Naive thymus-derived CD4-positive, alpha-beta T cell (primary cell): Measurements from ENCODE around the gene MBOAT1. TPM values are rescaled to one million over a fixed set of nuclear protein-coding genes. Genes with fewer than 3 reads are reported as not detected.

Experiments used
- ATAC-seq: fragments of 150-1000 bp; cut with Tn5 transposase; 2 replicates; pipeline ENCODE4 v1.10.0; 2021; ENCODE audit warnings: mild to moderate bottlenecking, moderate library complexity
- CTCF ChIA-PET: fragments of 350-600 bp; sonication (Branson Sonifier 250); formaldehyde crosslinking; loops from one replicate; lab custom pipeline; 2021; ENCODE audit warnings: antibody characterized with exemption; lab: Charles Lee
- POLR2A ChIA-PET: fragments of 350-600 bp; sonication (Branson Sonifier 250); formaldehyde crosslinking; loops from one replicate; lab custom pipeline; 2021; ENCODE audit warnings: antibody characterized with exemption, inconsistent platforms; lab: Charles Lee
- DNase-seq, 9 donors: peaks; one replicate each; pipeline versions ENCODE4 v3.0.0 to v3.0.0-alpha.2; 2020 to 2022; ENCODE audit warnings: mixed read lengths in 1 of 9
- H3K27ac ChIP-seq: one replicate; pipeline ENCODE4 v1.7.0; 2013; ENCODE audit warnings: mild to moderate bottlenecking, low read depth, low read length, moderate library complexity
- H3K27me3 ChIP-seq, 2 donors: one replicate each; pipeline ENCODE4 v1.7.0; 2013; ENCODE audit warnings: low read length in 2 of 2, mild to moderate bottlenecking in 2 of 2, moderate library complexity in 2 of 2; ENCODE audit not compliant: control insufficient read depth in 2 of 2, insufficient read depth in 2 of 2
- H3K36me3 ChIP-seq, 3 experiments: 1 replicate in 2 of 3; 2 replicates in 1 of 3; pipeline ENCODE4 v1.7.0; 2013; ENCODE audit warnings: low read length in 3 of 3, mild to moderate bottlenecking in 3 of 3, moderate library complexity in 1 of 3; ENCODE audit not compliant: insufficient read depth in 3 of 3, control insufficient read depth in 2 of 3
- H3K4me1 ChIP-seq, 2 donors: one replicate each; pipeline ENCODE4 v1.7.0; 2013; ENCODE audit warnings: low read length in 2 of 2, mild to moderate bottlenecking in 2 of 2, moderate library complexity in 1 of 2; ENCODE audit not compliant: control insufficient read depth in 2 of 2, insufficient read depth in 2 of 2
- H3K4me3 ChIP-seq: 2 replicates; pipeline ENCODE4 v1.7.0; 2013; ENCODE audit warnings: mild to moderate bottlenecking, low read length
- H3K9me3 ChIP-seq, 3 experiments: 1 replicate in 2 of 3; 2 replicates in 1 of 3; pipeline ENCODE4 v1.7.0; 2013; ENCODE audit warnings: low read length in 3 of 3; ENCODE audit not compliant: control insufficient read depth in 2 of 3
- H3K27ac Mint-ChIP-seq, 9 donors: one replicate each; pipeline ENCODE4 v1.8.0; 2020 to 2022; ENCODE audit warnings: mixed read lengths in 9 of 9, mild to moderate bottlenecking in 8 of 9, moderate library complexity in 5 of 9, inconsistent platforms in 2 of 9
- H3K27me3 Mint-ChIP-seq, 5 donors: one replicate each; pipeline ENCODE4 v1.8.0; 2021 to 2022; ENCODE audit warnings: mixed read lengths in 5 of 5, mild to moderate bottlenecking in 1 of 5
- H3K36me3 Mint-ChIP-seq, 5 donors: one replicate each; pipeline ENCODE4 v1.8.0; 2020 to 2022; ENCODE audit warnings: mixed read lengths in 5 of 5, mild to moderate bottlenecking in 3 of 5, inconsistent platforms in 1 of 5
- H3K4me1 Mint-ChIP-seq, 7 donors: one replicate each; pipeline ENCODE4 v1.8.0; 2020 to 2022; ENCODE audit warnings: mixed read lengths in 7 of 7, mild to moderate bottlenecking in 3 of 7, inconsistent platforms in 1 of 7
- H3K4me3 Mint-ChIP-seq, 10 donors: one replicate each; pipeline ENCODE4 v1.8.0; 2020 to 2022; ENCODE audit warnings: mild to moderate bottlenecking in 10 of 10, mixed read lengths in 10 of 10, moderate library complexity in 6 of 10, inconsistent platforms in 2 of 10
- H3K9me3 Mint-ChIP-seq, 11 donors: one replicate each; pipeline ENCODE4 v1.8.0; 2020 to 2022; ENCODE audit warnings: mixed read lengths in 11 of 11, mild to moderate bottlenecking in 4 of 11, inconsistent platforms in 1 of 11, moderate library complexity in 1 of 11
- intact Hi-C, 2 donors: fragments of 100-400 bp; cut with micrococcal nuclease; formaldehyde crosslinking; loops; one replicate each; pipeline ENCODE4 v1.15.1; 2023
- polyA plus RNA-seq, 2 donors: library from polyadenylated mRNA; unstranded; fragments of 300-500 nt; fragmentation: Illumina TruSeq; gene quantifications; one replicate each; pipeline ENCODE4 v1.2.3, GENCODE V29; 2021
- total RNA-seq, 6 experiments: library from RNA in 5 of 6; stranded (reverse) in 5 of 6; gene quantifications; 1 replicate in 5 of 6; 2 replicates in 1 of 6; pipeline ENCODE4 v1.2.3 and lab custom pipeline; 2021 to 2026

The MBOAT1 gene
- total and polyA plus RNA-seq, 7 experiments from 2014 or later = 0.84 to 24.7 (median 9.5) TPM

DNA sequence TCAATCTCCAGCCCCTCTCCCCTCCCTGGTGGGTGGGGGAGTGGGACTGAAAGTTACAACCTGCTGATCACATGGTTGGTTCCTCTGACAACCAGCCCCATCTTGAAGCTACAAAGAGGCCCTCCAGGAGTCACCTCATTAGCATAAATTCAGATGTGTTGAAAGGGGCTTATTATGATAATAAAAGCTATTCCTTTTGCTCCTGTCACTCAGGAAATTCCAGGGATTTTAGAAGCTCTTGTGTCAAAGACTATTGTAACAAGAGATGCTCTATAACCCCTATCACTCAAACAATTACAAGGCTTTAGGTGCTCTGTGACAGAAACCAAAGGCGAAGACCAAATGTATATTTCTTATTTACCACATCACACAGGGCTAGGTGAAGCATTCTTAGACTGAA is 30.1 kb upstream of the MBOAT1 start:
- peaks cover 0 to 9% (median 0%) of the 10 kb centered on the region in 11 donors for H3K9me3 Mint-ChIP-seq
- no peak for DNase-seq
- intact Hi-C loops = no loop called here
- peaks cover 0 to 8% (median 6%) of the 10 kb centered on the region in 7 donors for H3K4me1 Mint-ChIP-seq
- no peak overlapping the region for H3K27ac ChIP-seq
- no peak for ATAC-seq
- H3K36me3 Mint-ChIP-seq = peaks cover 0 to 4% (median 0%) of the 10 kb centered on the region in 5 donors
- H3K36me3 ChIP-seq = no peaks in the 10 kb centered on the region
- no peak overlapping the region for H3K4me3 Mint-ChIP-seq
- ChIA-PET CTCF (no interaction called here), POLR2A (no interaction called here)
- H3K27me3 Mint-ChIP-seq = peaks cover 0 to 3% (median 0%) of the 10 kb centered on the region in 5 donors
- H3K9me3 ChIP-seq = no peaks in the 10 kb centered on the region
- no peak overlapping the region for H3K4me3 ChIP-seq
- H3K27ac Mint-ChIP-seq = no peak overlapping the region
- no peaks in the 10 kb centered on the region for H3K4me1 ChIP-seq
- H3K27me3 ChIP-seq = no peaks in the 10 kb centered on the region

DNA sequence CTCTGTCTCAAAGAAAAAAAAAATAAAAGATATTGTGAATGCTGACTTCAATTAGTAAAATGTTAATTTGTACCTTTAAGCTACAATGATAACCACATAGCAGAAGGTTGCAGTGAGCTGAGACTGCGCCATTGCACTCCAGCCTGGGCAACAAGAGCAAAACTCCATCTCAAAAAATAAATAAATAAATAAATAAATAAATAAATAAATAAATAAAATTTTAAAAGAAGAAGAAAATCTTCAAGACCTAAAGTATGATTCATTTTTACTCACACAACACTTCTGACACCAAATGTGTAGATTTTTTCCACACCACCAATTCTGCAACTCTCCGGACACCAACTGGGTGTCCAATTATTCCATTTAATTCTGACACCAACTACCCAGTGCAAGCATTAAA is 28.8 kb upstream of the MBOAT1 start:
- Mint-ChIP-seq H3K4me1 (peaks cover 0 to 14% (median 6%) of the 10 kb centered on the region in 7 donors), H3K4me3 (no peak overlapping the region), H3K9me3 (peaks cover 0 to 9% (median 0%) of the 10 kb centered on the region in 11 donors), H3K27ac (no peak overlapping the region), H3K27me3 (peaks cover 0 to 6% (median 0%) of the 10 kb centered on the region in 5 donors), H3K36me3 (peaks cover 0 to 4% (median 0%) of the 10 kb centered on the region in 5 donors)
- DNase-seq (no peak), ATAC-seq (no peak)
- Histone ChIP-seq H3K27me3 (no peaks in the 10 kb centered on the region), H3K4me1 (no peaks in the 10 kb centered on the region), H3K4me3 (no peak overlapping the region), H3K9me3 (no peaks in the 10 kb centered on the region), H3K36me3 (no peaks in the 10 kb centered on the region), H3K27ac (no peak overlapping the region)
- POLR2A ChIA-PET = no interaction called here
- CTCF ChIA-PET = no interaction called here
- intact Hi-C loops = no loop called here

DNA sequence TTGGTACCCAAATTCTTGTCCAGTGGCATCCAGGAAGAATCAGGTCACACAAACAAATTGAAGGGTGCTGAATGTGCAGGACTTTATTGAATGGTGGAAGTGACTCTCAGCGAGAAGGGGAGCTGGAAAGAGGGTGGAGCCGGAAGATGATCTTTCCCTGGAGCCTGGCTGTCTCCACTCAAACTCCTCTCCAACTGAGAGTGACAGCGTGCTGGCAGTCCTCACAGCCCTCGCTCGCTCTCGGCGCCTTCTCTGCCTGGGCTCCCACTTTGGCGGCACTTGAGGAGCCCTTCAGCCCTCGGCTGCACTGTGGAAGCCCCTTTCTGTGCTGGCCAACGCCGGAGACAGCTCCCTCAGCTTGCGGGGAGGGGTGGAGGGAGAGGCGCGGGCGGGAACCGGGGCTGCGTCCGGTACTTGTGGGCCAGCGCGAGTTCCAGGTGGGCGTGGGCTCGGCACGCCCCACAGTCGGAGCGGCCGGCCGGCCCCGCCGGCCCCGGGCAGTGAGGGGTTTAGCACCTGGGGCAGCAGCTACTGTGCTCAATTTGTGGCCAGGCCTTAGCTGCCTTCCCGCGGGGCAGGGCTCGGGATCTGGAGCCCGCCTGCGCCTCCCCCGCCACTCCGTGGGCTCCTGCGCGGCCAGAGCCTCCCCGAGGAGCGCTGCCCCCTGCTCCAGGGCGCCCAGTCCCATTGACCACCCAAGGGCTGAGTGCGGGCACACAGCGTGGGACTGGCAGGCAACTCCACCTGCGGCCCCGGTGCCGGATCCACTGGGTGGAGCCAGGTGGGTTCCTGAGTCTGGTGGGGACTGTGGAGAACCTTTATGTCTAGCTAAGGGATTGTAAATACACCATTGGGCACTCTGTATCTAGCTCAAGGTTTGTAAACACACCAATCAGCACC is 26.7 kb upstream of the MBOAT1 start:
- H3K27me3 Mint-ChIP-seq = peaks cover 0 to 6% (median 0%) of the 10 kb centered on the region in 5 donors
- intact Hi-C loops = no loop called here
- ATAC-seq = no peak

DNA sequence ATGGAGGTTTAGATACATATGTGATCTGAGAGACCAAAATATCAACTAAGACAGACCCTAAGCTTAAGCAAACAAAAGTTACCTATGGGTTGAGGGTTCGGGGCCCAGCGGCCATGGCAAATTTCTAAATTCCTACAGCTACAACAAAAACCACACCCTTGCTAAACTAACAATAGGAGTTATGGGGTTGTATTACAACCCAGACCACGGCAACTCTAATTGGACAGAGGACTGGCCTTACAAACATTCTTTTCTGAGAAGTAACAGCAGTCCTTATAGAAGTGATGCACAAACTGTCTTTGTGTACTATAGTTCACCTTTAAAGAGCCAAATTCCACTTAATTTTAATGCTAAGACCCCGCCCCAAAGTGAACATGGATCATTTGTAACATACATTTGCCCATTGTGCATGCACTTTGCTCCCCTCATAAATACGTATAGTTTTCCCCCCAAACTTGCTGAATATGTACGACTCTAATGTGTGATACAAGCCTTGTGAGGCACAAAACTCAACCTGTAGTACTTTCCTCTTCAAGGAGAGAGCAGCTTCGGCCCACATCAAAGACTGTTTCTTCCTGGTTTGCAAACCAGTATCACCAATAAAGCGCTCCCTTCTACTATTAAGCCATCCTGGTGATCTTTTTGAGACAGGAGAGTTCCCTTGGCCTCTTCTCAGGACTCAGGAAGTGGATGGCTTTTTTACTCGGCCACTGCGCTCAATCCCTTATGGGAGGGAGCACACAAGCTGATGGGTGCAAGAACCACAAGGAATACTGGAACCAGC is 25.6 kb upstream of the MBOAT1 start:
- intact Hi-C loops = no loop called here
- peaks cover 0 to 4% (median 0%) of the 10 kb centered on the region in 11 donors for H3K9me3 Mint-ChIP-seq
- ATAC-seq (no peak), DNase-seq (no peak)
- no peak overlapping the region for H3K27ac Mint-ChIP-seq
- ChIA-PET CTCF (no interaction called here), POLR2A (no interaction called here)
- peaks cover 0 to 14% (median 6%) of the 10 kb centered on the region in 7 donors for H3K4me1 Mint-ChIP-seq
- Histone ChIP-seq H3K36me3 (no peaks in the 10 kb centered on the region), H3K27ac (no peak overlapping the region), H3K4me1 (no peaks in the 10 kb centered on the region), H3K4me3 (no peak overlapping the region), H3K27me3 (no peaks in the 10 kb centered on the region), H3K9me3 (no peaks in the 10 kb centered on the region)
- H3K27me3 Mint-ChIP-seq = peaks cover 0 to 3% (median 0%) of the 10 kb centered on the region in 5 donors
- H3K4me3 Mint-ChIP-seq = no peak overlapping the region
- H3K36me3 Mint-ChIP-seq = no peaks in the 10 kb centered on the region

More for the DNA sequence above, 26.7 kb upstream of the MBOAT1 start:
- ChIA-PET CTCF (no interaction called here), POLR2A (no interaction called here)
- peaks cover 0 to 4% (median 0%) of the 10 kb centered on the region in 5 donors for H3K36me3 Mint-ChIP-seq
- H3K27ac Mint-ChIP-seq = no peak overlapping the region
- H3K4me1 ChIP-seq = no peaks in the 10 kb centered on the region
- H3K4me1 Mint-ChIP-seq = peaks cover 0 to 14% (median 6%) of the 10 kb centered on the region in 7 donors
- peaks cover 0 to 9% (median 0%) of the 10 kb centered on the region in 11 donors for H3K9me3 Mint-ChIP-seq
- no peak overlapping the region for H3K4me3 Mint-ChIP-seq
- no peaks in the 10 kb centered on the region for H3K36me3 ChIP-seq
- H3K27me3 ChIP-seq = no peaks in the 10 kb centered on the region
- no peak for DNase-seq
- no peaks in the 10 kb centered on the region for H3K9me3 ChIP-seq
- no peak overlapping the region for H3K27ac ChIP-seq
- no peak overlapping the region for H3K4me3 ChIP-seq

DNA sequence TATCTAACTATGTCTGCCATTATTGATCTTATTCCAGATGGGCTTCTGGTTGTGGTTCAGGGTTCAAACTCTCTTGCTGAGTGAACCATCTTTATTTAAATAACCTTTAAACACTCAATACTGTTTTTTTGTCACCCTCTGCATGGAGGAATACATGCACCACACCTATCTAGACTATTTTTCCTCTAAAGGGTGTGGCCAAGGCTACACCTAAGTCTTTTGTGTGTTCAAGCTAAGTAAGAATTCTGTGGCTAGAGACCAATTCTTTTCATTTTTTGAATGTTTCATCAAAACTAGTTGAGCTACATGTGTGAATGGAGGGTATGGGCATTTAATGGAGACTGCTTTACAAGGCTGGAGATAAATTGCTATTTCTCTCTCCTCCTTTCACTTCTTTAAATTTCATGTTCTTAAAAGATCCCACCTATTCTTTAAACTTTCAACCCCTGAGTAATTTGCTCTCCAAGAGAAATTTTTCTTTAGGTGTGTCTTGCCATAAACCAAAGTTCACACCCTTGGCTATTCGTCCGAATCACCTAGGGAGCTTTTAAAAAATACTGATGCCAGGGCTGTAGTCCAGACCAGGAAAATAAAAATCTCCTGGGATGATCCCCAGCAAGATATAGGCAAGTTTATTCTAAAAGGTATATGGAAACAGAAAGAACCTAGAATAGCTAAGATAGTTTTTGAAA is 24.8 kb upstream of the MBOAT1 start:
- no peaks in the 10 kb centered on the region for H3K27me3 ChIP-seq
- H3K27ac ChIP-seq = no peak overlapping the region
- Mint-ChIP-seq H3K36me3 (no peaks in the 10 kb centered on the region), H3K27me3 (peaks cover 0 to 3% (median 0%) of the 10 kb centered on the region in 5 donors), H3K27ac (no peak overlapping the region), H3K4me1 (peaks cover 0 to 14% (median 6%) of the 10 kb centered on the region in 7 donors), H3K4me3 (no peak overlapping the region), H3K9me3 (no peaks in the 10 kb centered on the region)
- H3K36me3 ChIP-seq = no peaks in the 10 kb centered on the region
- no peak overlapping the region for H3K4me3 ChIP-seq
- ChIA-PET CTCF (no interaction called here), POLR2A (no interaction called here)
- H3K4me1 ChIP-seq = no peaks in the 10 kb centered on the region
- no peak for DNase-seq
- intact Hi-C loops = no loop called here
- H3K9me3 ChIP-seq = no peaks in the 10 kb centered on the region
- no peak for ATAC-seq

DNA sequence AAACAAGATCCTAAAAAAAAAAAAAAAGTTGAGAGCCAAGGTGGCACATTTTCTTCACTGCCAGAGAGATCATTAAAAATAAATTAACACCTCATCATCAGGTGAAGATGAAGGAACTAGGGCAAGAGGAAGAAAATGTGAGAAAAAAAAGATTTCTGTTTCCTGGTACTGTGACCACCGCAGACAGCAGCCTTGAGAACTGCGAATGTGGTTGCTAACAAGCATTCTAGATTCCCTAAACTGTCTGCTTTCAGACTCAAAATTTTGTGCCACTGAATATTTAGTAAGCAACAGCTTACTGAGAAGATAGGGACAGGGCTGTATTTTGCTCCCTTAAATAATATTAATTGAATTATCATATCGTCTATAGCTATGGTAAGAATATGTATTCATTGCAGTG is 24.1 kb upstream of the MBOAT1 start:
- ChIA-PET POLR2A (no interaction called here), CTCF (no interaction called here)
- no peaks in the 10 kb centered on the region for H3K9me3 ChIP-seq
- ATAC-seq (no peak), DNase-seq (no peak)
- H3K4me1 Mint-ChIP-seq = peaks cover 0 to 14% (median 6%) of the 10 kb centered on the region in 7 donors
- peaks cover 0 to 3% (median 0%) of the 10 kb centered on the region in 5 donors for H3K27me3 Mint-ChIP-seq
- intact Hi-C loops = no loop called here
- no peaks in the 10 kb centered on the region for H3K9me3 Mint-ChIP-seq
- no peaks in the 10 kb centered on the region for H3K36me3 ChIP-seq
- no peaks in the 10 kb centered on the region for H3K36me3 Mint-ChIP-seq
- no peaks in the 10 kb centered on the region for H3K4me1 ChIP-seq
- H3K27ac ChIP-seq = no peak overlapping the region
- no peak overlapping the region for H3K4me3 Mint-ChIP-seq
- no peak overlapping the region for H3K4me3 ChIP-seq
- H3K27me3 ChIP-seq = no peaks in the 10 kb centered on the region
- no peak overlapping the region for H3K27ac Mint-ChIP-seq
